Breast epithelium (tissue), 4 donors: ENCODE results near the gene TRIM61. TPM values are rescaled to one million over a fixed set of nuclear protein-coding genes. Genes with fewer than 3 reads are reported as not detected.
"Not testable (repeated sequence)": the region's sequence is repeated elsewhere in the genome, so short reads cannot be mapped to it uniquely, and the experiment has no call there.

Experiments
- DNase-seq, 2 donors: peaks; one replicate each; pipeline ENCODE4 v3.0.0-alpha.2; 2019; ENCODE audit warnings: low spot score in 2 of 2
- H3K27ac ChIP-seq, 2 donors: fragments of 200-600 bp; sonication (generic) in 1 of 2; one replicate each; pipeline ENCODE4 v1.5.1; 2016 to 2019; ENCODE audit warnings: mild to moderate bottlenecking in 1 of 2
- H3K27me3 ChIP-seq, 2 donors: fragments of 200-600 bp; sonication (generic) in 1 of 2; one replicate each; pipeline versions ENCODE4 v1.5.1 to v1.6.0; 2017 to 2019; ENCODE audit warnings: control low read depth in 1 of 2, mild to moderate bottlenecking in 1 of 2
- H3K36me3 ChIP-seq: fragments of 200-600 bp; one replicate; pipeline ENCODE4 v1.5.1; 2019
- H3K4me1 ChIP-seq, 2 donors: fragments of 200-600 bp; sonication (generic); one replicate each; pipeline ENCODE4 v1.5.1; 2016 to 2019; ENCODE audit warnings: control low read depth in 1 of 2
- H3K4me3 ChIP-seq, 3 donors: fragments of 200-600 bp; sonication (generic); 1 replicate in 2 of 3; 2 replicates in 1 of 3; pipeline ENCODE4 v1.5.1; 2016 to 2019; ENCODE audit warnings: mild to moderate bottlenecking in 3 of 3, moderate library complexity in 2 of 3
- H3K9me3 ChIP-seq, 2 donors: fragments of 200-600 bp; sonication (generic) in 1 of 2; one replicate each; pipeline ENCODE4 v1.5.1; 2016 to 2019; ENCODE audit warnings: control low read depth in 1 of 2
- CTCF ChIP-seq, 3 donors: fragments of 450-650 bp; IDR thresholded peaks; one replicate each; pipeline ENCODE4 v1.5.1; 2016 to 2017; ENCODE audit warnings: antibody characterized with exemption in 3 of 3, mild to moderate bottlenecking in 3 of 3, moderate library complexity in 3 of 3
- POLR2A ChIP-seq: fragments of 450-650 bp; IDR thresholded peaks from one replicate; pipeline ENCODE4 v1.6.1; 2016; ENCODE audit warnings: antibody characterized with exemption, mild to moderate bottlenecking, moderate library complexity
- POLR2AphosphoS5 ChIP-seq, 3 donors: sonication (generic); formaldehyde crosslinking; IDR thresholded peaks; one replicate each; pipeline ENCODE4 v1.6.1; 2017; ENCODE audit warnings: antibody characterized with exemption in 3 of 3
- intact Hi-C: fragments of 100-400 bp; cut with DNase I; formaldehyde crosslinking; loops from one replicate; pipeline ENCODE4 v1.15.1; 2023; ENCODE audit warnings: low total_unique reads
- total RNA-seq, 3 donors: library from RNA; depleted of rRNA; stranded (reverse); fragments of >200 nt; gene quantifications; one replicate each; pipeline ENCODE4 v1.1.0, GENCODE V29; 2016

The TRIM61 gene
- total RNA-seq: under 1 TPM; 0.33 to 0.96 (median 0.44) TPM

- Histone ChIP-seq H3K36me3 (no peaks in the 10 kb centered on the region), H3K4me3 (peak within 1 kb of the TSS; percentile 36 to 44 (median 40)), H3K27me3 (no peaks in the 10 kb centered on the region), H3K4me1 (no peaks in the 10 kb centered on the region), H3K27ac (no peak within 1 kb of the TSS), H3K9me3 (no peaks in the 10 kb centered on the region)
- intact Hi-C loops: no loop called here
- DNase-seq: no peak
- TF ChIP-seq CTCF (IDR thresholded peaks at IDR 0.05) (no peak), POLR2AphosphoS5 (IDR thresholded peaks at IDR 0.05) (no peak), POLR2A (no peak)
Measured at GRCh38 chr4:164977243-164978164, at the start of gene TRIM61. Gene TRIM61, minus strand, starts transcription at chr4:164977657. Its CDS starts 7,655 bp downstream, at chr4:164970002.

GRCh38 chr4:165025782-165026181, 48.3 kb upstream of the TRIM61 start:
- intact Hi-C loops, H3K27ac ChIP-seq, H3K4me3 ChIP-seq, H3K9me3 ChIP-seq, DNase-seq, H3K36me3 ChIP-seq, H3K27me3 ChIP-seq, H3K4me1 ChIP-seq: not testable (repeated sequence)

GRCh38 chr4:165019995-165020394, 42.5 kb upstream of the TRIM61 start:
- H3K9me3 ChIP-seq, H3K27ac ChIP-seq, intact Hi-C loops, H3K4me3 ChIP-seq, DNase-seq, H3K36me3 ChIP-seq, H3K27me3 ChIP-seq, H3K4me1 ChIP-seq: not testable (repeated sequence)

GRCh38 chr4:165016971-165017370, 39.5 kb upstream of the TRIM61 start:
- DNase-seq: no peak
- Histone ChIP-seq H3K4me1 (no peaks in the 10 kb centered on the region), H3K27ac (no peak overlapping the region), H3K4me3 (no peak overlapping the region), H3K36me3 (no peaks in the 10 kb centered on the region), H3K27me3 (no peaks in the 10 kb centered on the region), H3K9me3 (no peaks in the 10 kb centered on the region)
- TF ChIP-seq POLR2A (no peak), CTCF (IDR thresholded peaks at IDR 0.05) (no peak), POLR2AphosphoS5 (IDR thresholded peaks at IDR 0.05) (no peak)
- intact Hi-C loops: no loop called here

- Histone ChIP-seq H3K27me3 (no peaks in the 10 kb centered on the region), H3K4me1 (no peaks in the 10 kb centered on the region), H3K9me3 (no peaks in the 10 kb centered on the region), H3K4me3 (no peak overlapping the region), H3K27ac (no peak overlapping the region), H3K36me3 (no peaks in the 10 kb centered on the region)
- DNase-seq: no peak
- intact Hi-C loops: no loop called here
- TF ChIP-seq CTCF (IDR thresholded peaks at IDR 0.05): no peak
Measured at GRCh38 chr4:165013691-165014090, 36.2 kb upstream of the TRIM61 start.

GRCh38 chr4:165011403-165011802, 33.9 kb upstream of the TRIM61 start:
- intact Hi-C loops: no loop called here
- H3K4me3 ChIP-seq: no peak overlapping the region
- no peak overlapping the region for H3K27ac ChIP-seq
- no peak for DNase-seq
- no peaks in the 10 kb centered on the region for H3K36me3 ChIP-seq
- no peaks in the 10 kb centered on the region for H3K4me1 ChIP-seq
- TF ChIP-seq CTCF (IDR thresholded peaks at IDR 0.05) (no peak), POLR2AphosphoS5 (IDR thresholded peaks at IDR 0.05) (no peak), POLR2A (no peak)
- H3K9me3 ChIP-seq: no peaks in the 10 kb centered on the region
- no peaks in the 10 kb centered on the region for H3K27me3 ChIP-seq
